ENCODE measurements around the gene SOST. TPM values are rescaled to one million over a fixed set of nuclear protein-coding genes. Genes with fewer than 3 reads are reported as not detected.

SOST gene
- polyA plus RNA-seq, 1 donor from 2014 or later: 0.10 TPM

GRCh38 chr17:43757171-43757660 lies 1.4 kb downstream of the SOST start:
- H2AFZ ChIP-seq (ENCODE audit: low read depth, low read length): no peak overlapping the region
- no peaks in the 10 kb centered on the region for H3K9me2 ChIP-seq (ENCODE audit: insufficient read depth, low read length)
- H3K79me2 ChIP-seq (replicated peaks; ENCODE audit: insufficient read depth, low read length): no peaks in the 10 kb centered on the region
- H3K9me3 ChIP-seq (ENCODE audit: low read length): no peaks in the 10 kb centered on the region
- no peaks in the 10 kb centered on the region for H3F3A ChIP-seq (ENCODE audit: insufficient read depth, low read length, poor library complexity, severe bottlenecking)
- no peak overlapping the region for H3K9ac ChIP-seq (ENCODE audit: low read length)
- H3K27me3 ChIP-seq (ENCODE audit: insufficient read depth, low read depth, low read length): peaks cover 27% of the 10 kb centered on the region
- no peak overlapping the region for H3K4me2 ChIP-seq (ENCODE audit: low read length)
- H3K27ac ChIP-seq (ENCODE audit: low read length): no peak overlapping the region
- no peak for TF ChIP-seq POLR2AphosphoS5 (IDR thresholded peaks at IDR 0.05)
- H3K36me3 ChIP-seq (ENCODE audit: insufficient read depth, low read length): no peaks in the 10 kb centered on the region
- no peaks in the 10 kb centered on the region for H4K20me1 ChIP-seq (ENCODE audit: insufficient read depth)
- H3K4me3 ChIP-seq (ENCODE audit: low read length): no peak overlapping the region

GRCh38 chr17:43756201-43756600 lies 2.4 kb downstream of the SOST start:
- H3K36me3 ChIP-seq (ENCODE audit: insufficient read depth, low read length): no peaks in the 10 kb centered on the region
- H2AFZ ChIP-seq (ENCODE audit: low read depth, low read length): no peak overlapping the region
- no peaks in the 10 kb centered on the region for H3K9me3 ChIP-seq (ENCODE audit: low read length)
- no peak overlapping the region for H3K4me3 ChIP-seq (ENCODE audit: low read length)
- H3K27me3 ChIP-seq (ENCODE audit: insufficient read depth, low read depth, low read length): peaks cover 27% of the 10 kb centered on the region
- H3K9ac ChIP-seq (ENCODE audit: low read length): no peak overlapping the region
- H3K9me2 ChIP-seq (ENCODE audit: insufficient read depth, low read length): no peaks in the 10 kb centered on the region
- H3K4me2 ChIP-seq (ENCODE audit: low read length): no peak overlapping the region
- H3F3A ChIP-seq (ENCODE audit: insufficient read depth, low read length, poor library complexity, severe bottlenecking): no peaks in the 10 kb centered on the region
- H3K27ac ChIP-seq (ENCODE audit: low read length): no peak overlapping the region
- no peaks in the 10 kb centered on the region for H4K20me1 ChIP-seq (ENCODE audit: insufficient read depth)
- TF ChIP-seq EP300 (conservative IDR thresholded peaks at IDR 0.05; ENCODE audit: poor library complexity, severe bottlenecking) (no peak), CTCF (IDR thresholded peaks at IDR 0.05; ENCODE audit: poor library complexity, severe bottlenecking) (no peak), REST (IDR thresholded peaks at IDR 0.05; ENCODE audit: borderline replicate concordance) (no peak), RAD21 (conservative IDR thresholded peaks at IDR 0.05) (no peak), EZH2 (IDR thresholded peaks at IDR 0.05; ENCODE audit: borderline replicate concordance, insufficient read depth, low read length, poor library complexity, severe bottlenecking) (no peak), POLR2AphosphoS5 (IDR thresholded peaks at IDR 0.05) (no peak), MXI1 (conservative IDR thresholded peaks at IDR 0.05; ENCODE audit: poor library complexity, severe bottlenecking) (no peak), SMC3 (conservative IDR thresholded peaks at IDR 0.05; ENCODE audit: poor library complexity) (no peak), TAF1 (IDR thresholded peaks at IDR 0.05; ENCODE audit: low read depth) (no peak)
- H3K79me2 ChIP-seq (replicated peaks; ENCODE audit: insufficient read depth, low read length): no peaks in the 10 kb centered on the region

All from neural cell (in vitro differentiated cells).